DOHH2 (cell line): ENCODE data around the gene TMEM200B.
"Not testable (repeated sequence)": the region's sequence is repeated elsewhere in the genome, so short reads cannot be mapped to it uniquely, and the experiment has no call there.

Source experiments
- H3F3A ChIP-seq: fragments of 200-600 bp; sonication (generic), shearing (Covaris generic); 2 replicates; pipeline ENCODE4 v1.6.0; 2016; ENCODE audit warnings: antibody characterized with exemption, mild to moderate bottlenecking; ENCODE audit not compliant: control insufficient read depth, insufficient read depth
- H3K27ac ChIP-seq: fragments of 200-600 bp; sonication (generic); 2 replicates; pipeline ENCODE4 v1.5.1; 2014; ENCODE audit warnings: low read depth, mild to moderate bottlenecking, low read length, moderate library complexity
- H3K27me3 ChIP-seq: fragments of 200-600 bp; sonication (generic); 2 replicates; pipeline ENCODE4 v1.6.1; 2014; ENCODE audit warnings: mild to moderate bottlenecking, low read length, mixed read lengths; ENCODE audit not compliant: control insufficient read depth
- H3K36me3 ChIP-seq: fragments of 200-600 bp; sonication (generic); 2 replicates; pipeline ENCODE4 v1.6.1; 2014; ENCODE audit warnings: mild to moderate bottlenecking, low read length, moderate library complexity, mixed read lengths; ENCODE audit not compliant: control insufficient read depth
- H3K4me1 ChIP-seq: fragments of 200-600 bp; sonication (generic); 2 replicates; pipeline ENCODE4 v1.6.1; 2014; ENCODE audit warnings: mild to moderate bottlenecking, low read length, mixed read lengths; ENCODE audit not compliant: control insufficient read depth
- H3K4me2 ChIP-seq: fragments of 200-600 bp; sonication (generic); 2 replicates; pipeline ENCODE4 v1.6.0; 2014; ENCODE audit warnings: mild to moderate bottlenecking, low read length, moderate library complexity
- H3K4me3 ChIP-seq: fragments of 200-600 bp; sonication (generic); 2 replicates; pipeline ENCODE4 v1.5.1; 2014; ENCODE audit warnings: mild to moderate bottlenecking, low read length, mixed read lengths
- H3K79me2 ChIP-seq: fragments of 200-600 bp; sonication (generic); 2 replicates; pipeline ENCODE4 v1.6.1; 2014; ENCODE audit warnings: mild to moderate bottlenecking, low read length, mixed read lengths; ENCODE audit not compliant: control insufficient read depth
- H3K9me2 ChIP-seq: fragments of 200-600 bp; sonication (generic); replicated peaks from 2 replicates; pipeline ENCODE4 v1.6.1; 2014; ENCODE audit warnings: mild to moderate bottlenecking, low read length, mixed read lengths; ENCODE audit not compliant: control insufficient read depth
- H3K9me3 ChIP-seq: fragments of 200-600 bp; sonication (generic); 2 replicates; pipeline ENCODE4 v1.6.1; 2014; ENCODE audit warnings: antibody characterized with exemption, low read length, mixed read lengths; ENCODE audit not compliant: control insufficient read depth, insufficient read depth
- H4K20me1 ChIP-seq: fragments of 200-600 bp; sonication (generic); 2 replicates; pipeline ENCODE4 v1.6.0; 2014; ENCODE audit warnings: low read depth, mild to moderate bottlenecking, antibody characterized with exemption, low read length, moderate library complexity; ENCODE audit not compliant: control insufficient read depth, insufficient read depth
- EZH2phosphoT487 ChIP-seq: fragments of 200-600 bp; sonication (generic); IDR thresholded peaks from 2 replicates; pipeline ENCODE4 v1.6.1; 2017; ENCODE audit warnings: borderline replicate concordance, mild to moderate bottlenecking, antibody characterized with exemption, low read length, moderate library complexity, mixed read lengths
- TF ChIP-seq, protein P1 (sequence below): fragments of 200-600 bp; sonication (generic); IDR thresholded peaks from one replicate; pipeline ENCODE4 v1.5.1; 2014; ENCODE audit warnings: antibody characterized with exemption, mild to moderate bottlenecking, low read depth, low read length; ENCODE audit not compliant: poor library complexity, severe bottlenecking

The TMEM200B gene

DNA sequence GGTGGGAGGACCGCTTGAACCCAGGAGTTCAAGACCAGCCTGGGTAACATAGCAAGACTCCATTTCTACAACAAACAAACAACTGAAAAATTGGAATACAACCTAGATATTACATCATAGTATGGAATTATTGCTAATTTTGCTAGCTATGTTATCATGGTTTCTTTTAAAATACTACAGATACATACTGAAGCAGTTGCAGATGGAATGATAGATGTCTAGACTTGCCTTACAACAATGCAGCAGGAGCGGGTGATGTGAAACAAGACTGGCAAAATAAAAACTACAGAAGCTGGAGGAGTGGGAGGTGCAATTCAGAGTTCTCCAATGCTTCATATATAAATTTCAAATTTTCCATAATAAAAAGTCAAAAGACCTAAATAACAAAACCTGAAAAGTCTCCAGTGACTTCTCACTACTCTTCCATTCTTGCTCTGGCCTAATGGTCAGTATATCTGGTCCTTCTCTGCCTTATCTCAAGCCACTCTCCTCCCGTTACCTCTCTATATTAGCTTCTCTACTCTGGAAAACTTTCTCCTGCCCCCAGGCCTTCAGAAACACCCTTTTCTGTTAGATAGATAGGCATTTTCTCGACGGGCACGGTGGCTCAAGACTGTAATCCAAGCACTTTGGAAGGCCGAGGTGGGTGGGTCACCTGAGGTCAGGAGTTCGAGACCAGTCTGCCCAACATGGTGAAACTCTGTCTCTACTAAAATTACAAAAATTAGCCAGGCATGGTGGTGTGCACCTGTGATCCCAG is 28.5 kb upstream of the TMEM200B start:
- no peaks in the 10 kb centered on the region for H3K4me1 ChIP-seq
- H4K20me1 ChIP-seq = peaks cover 3% of the 10 kb centered on the region; the same call in 1 of the 2 replicates
- no peaks in the 10 kb centered on the region for H3K9me2 ChIP-seq
- H3K4me3 ChIP-seq = no peak overlapping the region
- H3K36me3 ChIP-seq = peaks cover 94% of the 10 kb centered on the region
- H3K27me3 ChIP-seq = no peaks in the 10 kb centered on the region
- H3K9me3 ChIP-seq = no peaks in the 10 kb centered on the region
- peaks cover 14% of the 10 kb centered on the region; the same call in 1 of the 2 replicates for H3K79me2 ChIP-seq
- H3K4me2 ChIP-seq = no peak overlapping the region
- H3F3A ChIP-seq = 0 out of 2 replicates have a peak, but pooled peaks cover 2% of the 10 kb centered on the region
- no peak for TF ChIP-seq EZH2phosphoT487
- TF ChIP-seq, protein P1, sequence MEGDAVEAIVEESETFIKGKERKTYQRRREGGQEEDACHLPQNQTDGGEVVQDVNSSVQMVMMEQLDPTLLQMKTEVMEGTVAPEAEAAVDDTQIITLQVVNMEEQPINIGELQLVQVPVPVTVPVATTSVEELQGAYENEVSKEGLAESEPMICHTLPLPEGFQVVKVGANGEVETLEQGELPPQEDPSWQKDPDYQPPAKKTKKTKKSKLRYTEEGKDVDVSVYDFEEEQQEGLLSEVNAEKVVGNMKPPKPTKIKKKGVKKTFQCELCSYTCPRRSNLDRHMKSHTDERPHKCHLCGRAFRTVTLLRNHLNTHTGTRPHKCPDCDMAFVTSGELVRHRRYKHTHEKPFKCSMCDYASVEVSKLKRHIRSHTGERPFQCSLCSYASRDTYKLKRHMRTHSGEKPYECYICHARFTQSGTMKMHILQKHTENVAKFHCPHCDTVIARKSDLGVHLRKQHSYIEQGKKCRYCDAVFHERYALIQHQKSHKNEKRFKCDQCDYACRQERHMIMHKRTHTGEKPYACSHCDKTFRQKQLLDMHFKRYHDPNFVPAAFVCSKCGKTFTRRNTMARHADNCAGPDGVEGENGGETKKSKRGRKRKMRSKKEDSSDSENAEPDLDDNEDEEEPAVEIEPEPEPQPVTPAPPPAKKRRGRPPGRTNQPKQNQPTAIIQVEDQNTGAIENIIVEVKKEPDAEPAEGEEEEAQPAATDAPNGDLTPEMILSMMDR = no peak
- H3K27ac ChIP-seq = no peak overlapping the region

DNA sequence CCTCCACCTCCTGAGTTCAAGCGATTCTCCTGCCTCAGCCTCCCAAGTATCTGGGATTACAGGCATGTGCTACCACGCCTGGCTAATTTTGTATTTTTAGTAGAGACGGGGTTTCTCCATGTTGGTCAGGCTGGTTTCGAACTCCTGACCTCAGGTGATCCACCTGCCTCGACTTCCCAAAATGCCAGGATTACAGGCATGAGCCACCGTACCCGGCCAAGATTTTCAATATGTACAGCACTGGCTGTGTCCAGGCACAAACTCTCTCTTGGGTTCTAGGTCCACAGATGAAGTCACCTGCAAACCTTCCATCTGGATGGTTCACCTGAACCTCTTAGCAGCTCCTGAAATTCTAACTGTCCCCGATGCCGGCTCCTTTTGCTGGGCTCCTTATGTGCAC is 26.6 kb upstream of the TMEM200B start:
- H3K36me3 ChIP-seq = peaks cover 92% of the 10 kb centered on the region
- not testable (repeated sequence) for H3K79me2 ChIP-seq, H3K9me2 ChIP-seq, H3K9me3 ChIP-seq, H3K27me3 ChIP-seq, H3K4me2 ChIP-seq, H3K4me1 ChIP-seq, H4K20me1 ChIP-seq, H3K27ac ChIP-seq, H3K4me3 ChIP-seq, H3F3A ChIP-seq

DNA sequence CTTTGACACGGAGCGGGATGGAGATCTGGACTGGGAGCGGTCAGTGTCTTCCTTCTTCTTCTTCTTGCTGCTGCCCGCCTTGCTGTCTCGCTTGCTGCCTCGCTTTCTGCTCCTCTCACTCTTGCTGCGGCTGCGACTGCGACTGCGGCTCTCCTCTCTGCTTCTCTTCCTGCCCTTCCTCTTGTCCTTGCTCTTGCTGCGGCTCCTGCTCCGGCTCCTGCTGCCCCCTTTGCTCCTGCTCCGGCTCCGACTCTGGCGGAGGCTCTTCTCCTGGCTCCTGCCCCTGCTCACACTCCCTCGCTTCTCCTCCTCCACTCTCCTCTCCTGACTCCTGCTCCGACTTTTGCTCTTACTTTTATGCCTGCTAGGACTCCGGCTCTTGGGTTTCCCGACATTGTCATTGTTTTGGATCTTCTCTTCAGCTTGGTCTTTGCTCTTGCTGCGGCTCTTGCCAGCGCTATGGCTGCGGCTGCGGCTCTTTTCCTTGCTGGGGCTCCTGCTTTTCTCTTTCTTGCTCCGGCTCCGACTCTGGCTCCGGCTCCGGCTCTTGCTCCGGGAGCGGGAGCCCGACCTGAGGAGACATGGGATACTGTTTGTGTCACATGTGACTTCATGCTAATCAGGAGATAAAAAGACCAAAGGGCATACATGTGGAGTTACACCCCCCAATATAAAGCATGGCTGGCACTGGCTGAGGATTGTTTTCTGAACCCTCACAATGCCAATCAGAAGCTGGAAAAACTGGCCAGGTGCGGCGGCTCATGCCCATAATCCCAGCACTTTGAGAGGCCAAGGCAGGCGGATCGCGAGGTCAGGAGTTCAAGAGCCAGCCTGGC is 25.2 kb upstream of the TMEM200B start:
- Histone ChIP-seq H3K27ac (no peak overlapping the region), H3K9me2 (no peaks in the 10 kb centered on the region), H3K79me2 (peaks cover 2% of the 10 kb centered on the region; the same call in 1 of the 2 replicates), H3F3A (0 out of 2 replicates have a peak, but pooled peaks cover 2% of the 10 kb centered on the region), H3K9me3 (no peaks in the 10 kb centered on the region), H3K27me3 (no peaks in the 10 kb centered on the region), H3K4me1 (peaks cover 3% of the 10 kb centered on the region; the same call in 1 of the 2 replicates), H3K36me3 (peaks cover 78% of the 10 kb centered on the region), H4K20me1 (peaks cover 3% of the 10 kb centered on the region; the same call in 1 of the 2 replicates), H3K4me2 (no peak overlapping the region), H3K4me3 (no peak overlapping the region)
- TF ChIP-seq EZH2phosphoT487 = no peak
- TF ChIP-seq, protein P1 = no peak
